Epithelial cell of esophagus (primary cell): Measurements from ENCODE around the gene KRTAP20-4.

Experiments
- DNase-seq: peaks from one replicate; pipeline ENCODE4 v3.0.0; 2010; ENCODE audit warnings: low read depth
- H3K4me3 ChIP-seq: 2 replicates; pipeline ENCODE4 v1.5.1; 2011; ENCODE audit warnings: mild to moderate bottlenecking, low read length, control low read depth
- TF ChIP-seq, protein P1 (sequence below): IDR thresholded peaks from 2 replicates; pipeline ENCODE4 v1.5.1; 2011; ENCODE audit warnings: low read depth, mild to moderate bottlenecking, low read length, control low read depth, inconsistent platforms; ENCODE audit not compliant: insufficient read depth; ENCODE audit errors: missing control alignments

The KRTAP20-4 gene

DNA sequence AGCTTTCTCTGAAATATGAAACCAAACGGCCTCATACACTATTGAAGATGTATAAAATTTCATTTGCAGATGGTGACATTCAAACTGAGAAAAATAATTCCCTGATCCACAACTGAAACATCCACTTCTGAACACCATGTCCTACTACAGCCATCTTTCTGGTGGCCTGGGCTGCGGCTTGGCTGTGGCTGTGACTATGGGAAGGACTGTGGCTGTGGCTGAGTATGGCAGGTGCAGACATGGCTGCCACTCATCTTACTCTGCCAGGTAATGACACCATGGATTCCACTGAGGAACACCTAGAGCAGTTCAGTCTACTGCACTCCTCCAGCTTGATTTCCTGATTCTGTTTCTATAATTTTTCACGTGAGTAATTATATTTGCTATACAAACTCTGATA, at the start of gene KRTAP20-4:
Gene KRTAP20-4 (plus strand): TSS at position 106 of the 400 bp plus-strand sequence.
- no peak for DNase-seq
- TF ChIP-seq, protein P1, sequence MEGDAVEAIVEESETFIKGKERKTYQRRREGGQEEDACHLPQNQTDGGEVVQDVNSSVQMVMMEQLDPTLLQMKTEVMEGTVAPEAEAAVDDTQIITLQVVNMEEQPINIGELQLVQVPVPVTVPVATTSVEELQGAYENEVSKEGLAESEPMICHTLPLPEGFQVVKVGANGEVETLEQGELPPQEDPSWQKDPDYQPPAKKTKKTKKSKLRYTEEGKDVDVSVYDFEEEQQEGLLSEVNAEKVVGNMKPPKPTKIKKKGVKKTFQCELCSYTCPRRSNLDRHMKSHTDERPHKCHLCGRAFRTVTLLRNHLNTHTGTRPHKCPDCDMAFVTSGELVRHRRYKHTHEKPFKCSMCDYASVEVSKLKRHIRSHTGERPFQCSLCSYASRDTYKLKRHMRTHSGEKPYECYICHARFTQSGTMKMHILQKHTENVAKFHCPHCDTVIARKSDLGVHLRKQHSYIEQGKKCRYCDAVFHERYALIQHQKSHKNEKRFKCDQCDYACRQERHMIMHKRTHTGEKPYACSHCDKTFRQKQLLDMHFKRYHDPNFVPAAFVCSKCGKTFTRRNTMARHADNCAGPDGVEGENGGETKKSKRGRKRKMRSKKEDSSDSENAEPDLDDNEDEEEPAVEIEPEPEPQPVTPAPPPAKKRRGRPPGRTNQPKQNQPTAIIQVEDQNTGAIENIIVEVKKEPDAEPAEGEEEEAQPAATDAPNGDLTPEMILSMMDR: no peak
- no peak within 1 kb of the TSS for H3K4me3 ChIP-seq

DNA sequence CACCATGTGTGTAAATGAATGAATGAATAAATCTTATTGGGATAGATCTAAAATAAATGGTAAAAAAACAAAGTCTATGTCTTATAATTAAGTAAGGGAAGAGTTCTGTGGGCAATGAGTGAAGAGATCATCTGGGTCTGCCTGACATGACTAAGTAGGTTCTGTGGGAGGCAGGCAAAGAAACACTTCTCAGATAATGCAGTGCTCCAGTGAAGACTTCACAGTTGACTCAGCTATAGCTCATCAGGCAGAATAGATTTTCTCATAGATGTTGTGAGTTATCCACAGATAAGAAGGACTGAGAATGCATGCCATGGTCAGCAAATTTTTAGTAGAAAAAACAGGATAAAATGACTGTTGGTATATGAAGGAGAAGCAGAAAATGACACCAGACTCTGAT, 42.7 kb upstream of the KRTAP20-4 start:
- H3K4me3 ChIP-seq: no peak overlapping the region
- peak; percentile 1 for DNase-seq
- TF ChIP-seq, protein P1: no peak

DNA sequence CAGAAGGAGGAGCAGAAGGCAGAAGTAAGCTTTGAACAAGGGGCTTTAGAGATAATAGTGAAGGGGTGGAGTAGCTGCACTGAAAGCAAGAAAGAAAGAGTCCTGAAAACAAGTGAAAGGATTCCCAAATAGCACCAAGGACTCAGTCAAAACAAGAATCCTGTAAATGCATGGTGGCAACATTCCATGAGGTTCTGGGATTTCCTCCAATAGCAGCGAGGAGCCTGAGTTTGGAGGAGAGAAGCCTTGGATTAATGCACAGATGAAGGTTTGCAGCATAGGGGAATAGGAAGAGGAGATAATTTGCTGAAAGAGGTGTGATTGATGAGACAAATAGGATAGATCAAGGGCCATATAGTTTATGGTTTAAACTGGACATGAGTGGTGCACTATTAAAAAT, 41.1 kb upstream of the KRTAP20-4 start:
- no peak overlapping the region for H3K4me3 ChIP-seq
- no peak for DNase-seq
- TF ChIP-seq, protein P1: no peak

DNA sequence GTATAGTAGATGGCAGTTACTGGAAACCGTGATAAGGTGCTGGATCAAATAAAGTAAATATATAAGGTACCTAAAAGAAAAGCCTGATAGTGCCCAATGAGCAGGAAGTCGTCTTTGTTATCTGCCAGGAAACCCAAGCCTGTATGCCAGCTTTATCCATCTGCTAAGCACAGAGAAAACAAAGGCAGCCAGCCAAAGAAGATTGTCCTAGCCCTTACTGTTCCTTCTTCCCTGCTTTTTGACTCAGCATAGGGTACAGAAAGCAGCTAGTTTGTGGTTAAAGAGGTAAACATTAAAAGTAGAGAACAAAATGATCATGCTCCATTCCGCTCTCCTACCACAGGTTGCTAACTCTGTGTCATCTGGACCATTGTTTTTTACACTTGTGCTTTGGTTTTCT, 40.3 kb upstream of the KRTAP20-4 start:
- TF ChIP-seq, protein P1: no peak
- no peak overlapping the region for H3K4me3 ChIP-seq
- no peak for DNase-seq

DNA sequence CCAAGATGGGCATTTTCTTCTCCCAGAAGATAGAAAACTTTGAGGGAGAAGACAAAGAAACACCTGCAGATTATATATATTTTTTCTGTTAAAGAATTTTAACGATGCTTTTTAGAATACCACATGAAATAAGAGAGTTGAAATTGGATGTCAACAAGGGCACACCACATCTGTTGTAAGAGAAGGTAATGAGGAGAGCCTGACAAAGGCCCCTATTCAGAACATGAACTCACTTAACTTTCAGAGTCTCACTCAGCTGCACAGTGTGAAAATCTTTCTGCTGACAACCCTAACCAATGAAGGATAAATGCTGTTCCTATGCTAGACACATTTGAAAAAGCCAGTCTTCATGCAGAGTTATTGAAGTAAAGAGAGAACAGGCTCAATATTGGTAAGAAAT, 37.6 kb upstream of the KRTAP20-4 start:
- no peak overlapping the region for H3K4me3 ChIP-seq
- TF ChIP-seq, protein P1: no peak
- DNase-seq: no peak

DNA sequence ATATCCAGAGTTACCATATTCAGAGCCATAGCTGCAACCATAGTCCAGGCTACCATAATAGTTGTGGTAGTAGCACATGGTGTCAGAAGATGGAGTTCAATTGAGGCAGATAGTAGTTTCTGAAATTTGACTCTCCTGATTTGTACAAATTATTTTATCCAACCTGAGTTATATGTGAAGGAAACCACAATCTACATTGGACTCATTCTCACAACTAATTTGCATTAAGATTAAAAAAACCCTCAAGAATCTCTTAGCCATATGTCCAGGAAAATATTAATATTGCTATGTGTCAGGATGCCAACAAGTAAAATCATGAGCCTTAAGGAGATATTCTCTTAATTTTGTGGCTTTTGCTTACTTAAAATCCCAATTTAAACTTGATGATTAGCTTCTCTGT, 30.1 kb upstream of the KRTAP20-4 start, which contains the start of gene KRTAP22-2:
Gene KRTAP22-2 (minus strand): TSS at position 101 of the 400 bp plus-strand sequence.
- TF ChIP-seq, protein P1: no peak
- H3K4me3 ChIP-seq: no peak within 1 kb of the TSS
- no peak for DNase-seq

DNA sequence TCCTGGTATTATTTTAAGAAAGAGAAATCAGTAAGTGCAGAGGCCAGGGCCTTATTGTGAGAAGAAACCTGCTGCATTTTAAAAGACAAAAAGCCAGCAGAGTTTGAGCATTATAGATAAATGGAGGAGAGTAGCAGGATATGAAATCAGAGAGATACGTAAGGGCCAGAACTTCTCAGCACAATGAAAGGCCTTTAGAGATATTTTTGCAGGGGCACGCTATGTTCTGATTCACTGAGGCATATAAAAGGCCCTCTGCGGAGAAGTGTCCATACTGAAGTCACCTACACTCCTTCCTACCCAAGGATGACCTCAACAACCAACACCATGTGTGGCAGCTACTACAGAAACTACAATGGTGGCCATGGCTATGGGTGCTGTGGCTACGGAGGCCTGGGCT, 28.3 kb upstream of the KRTAP20-4 start, which contains the start of gene KRTAP6-3:
Gene KRTAP6-3 (plus strand): TSS at position 301 of the 400 bp plus-strand sequence. CDS start 6 bp downstream, at position 307.
- no peak within 1 kb of the TSS for H3K4me3 ChIP-seq
- TF ChIP-seq, protein P1: no peak
- no peak for DNase-seq
